H1 (cell line): ENCODE measurements around the gene ZNF804B. TPM values are rescaled to one million over a fixed set of nuclear protein-coding genes. Genes with fewer than 3 reads are reported as not detected.

Experiments used
- CTCF ChIA-PET: fragments of 300-600 bp; sonication (Branson Sonifier 250); formaldehyde crosslinking; loops from one replicate; lab custom pipeline; 2021; ENCODE audit not compliant: partially characterized antibody; lab: Charles Lee
- POLR2A ChIA-PET: fragments of 300-600 bp; sonication (Branson Sonifier 250); formaldehyde crosslinking; loops from one replicate; lab custom pipeline; 2021; ENCODE audit warnings: inconsistent platforms; ENCODE audit not compliant: partially characterized antibody; lab: Charles Lee
- DNase-seq, 2 experiments: peaks; one replicate each; pipeline versions ENCODE4 v3.0.0 to v3.0.0-alpha.2; 2010 to 2022; ENCODE audit warnings: low spot score in 2 of 2, low read depth in 1 of 2, mixed read lengths in 1 of 2
- FAIRE-seq: peaks from 2 replicates; lab custom pipeline; 2011; peaks lifted over from hg19 to GRCh38; lab: Jason Lieb, UNC
- H2AFZ ChIP-seq: 2 replicates; pipeline ENCODE4 v1.8.1; 2012; ENCODE audit warnings: low read length, inconsistent platforms
- H2AK5ac ChIP-seq: 2 replicates; pipeline ENCODE4 v1.6.1; 2013; ENCODE audit warnings: low read depth, low read length
- H2BK120ac ChIP-seq: replicated peaks from 2 replicates; pipeline ENCODE3; 2013; ENCODE audit warnings: low read depth, low read length, inconsistent platforms
- H2BK12ac ChIP-seq: 2 replicates; pipeline ENCODE4 v1.6.1; 2013; ENCODE audit warnings: low read depth, low read length
- H2BK15ac ChIP-seq: 2 replicates; pipeline ENCODE4 v1.6.1; 2013; ENCODE audit warnings: low read length
- H2BK20ac ChIP-seq: 2 replicates; pipeline ENCODE4 v1.6.1; 2013; ENCODE audit warnings: low read length
- H2BK5ac ChIP-seq: 2 replicates; pipeline ENCODE4 v1.6.1; 2013; ENCODE audit warnings: low read depth, low read length
- H3K14ac ChIP-seq: 2 replicates; pipeline ENCODE4 v1.6.1; 2013; ENCODE audit warnings: inconsistent platforms; ENCODE audit not compliant: insufficient read length
- H3K18ac ChIP-seq: 2 replicates; pipeline ENCODE4 v1.6.1; 2013; ENCODE audit warnings: low read length; ENCODE audit errors: extremely low read depth
- H3K23ac ChIP-seq: 2 replicates; pipeline ENCODE4 v1.6.1; 2013; ENCODE audit warnings: inconsistent platforms; ENCODE audit not compliant: insufficient read length
- H3K23me2 ChIP-seq: 2 replicates; pipeline ENCODE4 v1.6.1; 2013; ENCODE audit warnings: low read depth, low read length
- H3K27ac ChIP-seq: 2 replicates; pipeline ENCODE4 v1.6.1; 2011; ENCODE audit warnings: low read depth, low read length, inconsistent platforms
- H3K27me3 ChIP-seq, 4 experiments: replicated peaks in 1 of 4; 1 replicate in 1 of 4; 2 replicates in 3 of 4; pipeline versions ENCODE4 v1.6.1 to v1.8.1; 2011 to 2013; ENCODE audit warnings: low read length in 3 of 4, mild to moderate bottlenecking in 3 of 4, inconsistent platforms in 2 of 4, mixed read lengths in 2 of 4, moderate library complexity in 1 of 4; ENCODE audit not compliant: control insufficient read depth in 3 of 4, insufficient read depth in 3 of 4; ENCODE audit errors: extremely low read depth in 1 of 4
- H3K36me3 ChIP-seq, 4 experiments: 2 replicates each; pipeline versions ENCODE4 v1.6.1 to v1.8.1; 2011 to 2013; ENCODE audit warnings: mild to moderate bottlenecking in 4 of 4, low read length in 3 of 4, moderate library complexity in 2 of 4, control low read depth in 1 of 4, inconsistent platforms in 1 of 4; ENCODE audit not compliant: insufficient read depth in 4 of 4, control insufficient read depth in 2 of 4
- H3K4ac ChIP-seq: replicated peaks from 2 replicates; pipeline ENCODE3; 2013; ENCODE audit warnings: low read length, low read depth, mixed read lengths, inconsistent platforms; ENCODE audit not compliant: insufficient read length
- H3K4me1 ChIP-seq, 4 experiments: replicated peaks in 1 of 4; 1 replicate in 1 of 4; 2 replicates in 3 of 4; pipeline versions ENCODE4 v1.6.1 to v1.8.1; 2011 to 2013; ENCODE audit warnings: low read length in 3 of 4, inconsistent platforms in 2 of 4, mixed read lengths in 1 of 4; ENCODE audit not compliant: insufficient read depth in 4 of 4, control insufficient read depth in 3 of 4
- H3K4me2 ChIP-seq, 2 experiments: 2 replicates each; pipeline versions ENCODE4 v1.6.1 to v1.8.1; 2011 to 2013; ENCODE audit warnings: low read depth in 2 of 2, low read length in 2 of 2, control low read depth in 1 of 2, inconsistent platforms in 1 of 2, mild to moderate bottlenecking in 1 of 2; ENCODE audit not compliant: insufficient read depth in 1 of 2
- H3K4me3 ChIP-seq, 4 experiments: fragments of 200-600, 300-600 bp in 1 of 4; sonication (generic), shearing (Covaris generic), sonication (Bioruptor Twin) in 1 of 4; 2 replicates each; pipeline versions ENCODE4 v1.5.1 to v1.8.1; 2011 to 2016; ENCODE audit warnings: low read length in 4 of 4, low read depth in 3 of 4, control low read depth in 2 of 4, inconsistent platforms in 2 of 4, mild to moderate bottlenecking in 2 of 4, mixed read lengths in 1 of 4, moderate library complexity in 1 of 4; ENCODE audit not compliant: insufficient read depth in 2 of 4; ENCODE audit errors: extremely low read depth in 1 of 4
- H3K56ac ChIP-seq: replicated peaks from 2 replicates; pipeline ENCODE3; 2013; ENCODE audit warnings: low read depth, mild to moderate bottlenecking, mixed read lengths, low read length, inconsistent platforms; ENCODE audit not compliant: insufficient read length
- H3K79me1 ChIP-seq: 2 replicates; pipeline ENCODE4 v1.6.1; 2013; ENCODE audit warnings: low read depth, low read length, control low read depth
- H3K79me2 ChIP-seq, 2 experiments: 2 replicates each; pipeline versions ENCODE4 v1.6.1 to v1.8.1; 2012 to 2013; ENCODE audit warnings: low read length in 2 of 2, mild to moderate bottlenecking in 2 of 2, inconsistent platforms in 1 of 2; ENCODE audit not compliant: insufficient read depth in 2 of 2, control insufficient read depth in 1 of 2
- H3K9ac ChIP-seq, 4 experiments: replicated peaks in 1 of 4; 1 replicate in 1 of 4; 2 replicates in 3 of 4; pipeline versions ENCODE4 v1.6.1 to v1.8.1; 2011 to 2013; ENCODE audit warnings: low read depth in 3 of 4, low read length in 3 of 4, control low read depth in 2 of 4, mild to moderate bottlenecking in 2 of 4, moderate library complexity in 2 of 4, inconsistent platforms in 1 of 4; ENCODE audit errors: extremely low read depth in 1 of 4
- H3K9me3 ChIP-seq, 2 experiments: 2 replicates each; pipeline versions ENCODE4 v1.6.1 to v1.8.1; 2012 to 2013; ENCODE audit warnings: mild to moderate bottlenecking in 2 of 2, moderate library complexity in 2 of 2, control low read depth in 1 of 2, inconsistent platforms in 1 of 2, low read depth in 1 of 2, low read length in 1 of 2, mixed read lengths in 1 of 2; ENCODE audit not compliant: insufficient read depth in 2 of 2
- H4K20me1 ChIP-seq, 2 experiments: replicated peaks in 1 of 2; 2 replicates each; pipeline versions ENCODE3 to v1.8.1; 2011 to 2013; ENCODE audit warnings: inconsistent platforms in 2 of 2, low read length in 2 of 2, mild to moderate bottlenecking in 1 of 2; ENCODE audit not compliant: insufficient read depth in 2 of 2, control insufficient read depth in 1 of 2
- H4K5ac ChIP-seq: 2 replicates; pipeline ENCODE4 v1.6.1; 2013; ENCODE audit warnings: low read length, low read depth, mixed read lengths, inconsistent platforms; ENCODE audit not compliant: insufficient read length
- H4K8ac ChIP-seq: 2 replicates; pipeline ENCODE4 v1.8.0; 2013; ENCODE audit warnings: mild to moderate bottlenecking, moderate library complexity, low read length, inconsistent platforms; ENCODE audit not compliant: insufficient read depth; ENCODE audit errors: extremely low read depth
- H4K91ac ChIP-seq: replicated peaks from 2 replicates; pipeline ENCODE3; 2013; ENCODE audit warnings: low read length, mixed read lengths, inconsistent platforms; ENCODE audit not compliant: insufficient read length
- BACH1 ChIP-seq: IDR thresholded peaks from 2 replicates; pipeline ENCODE4 v1.6.1; 2012; ENCODE audit warnings: low read length, improper control_type of control experiment
- CHD2 ChIP-seq: IDR thresholded peaks from 2 replicates; pipeline ENCODE4 v1.6.1; 2012; ENCODE audit warnings: low read length, improper control_type of control experiment
- CTCF ChIP-seq, 3 experiments: IDR thresholded peaks; 1 replicate in 2 of 3; 2 replicates in 1 of 3; pipeline versions ENCODE4 v1.5.1 to v1.6.1; 2011; ENCODE audit warnings: low read length in 3 of 3, mild to moderate bottlenecking in 3 of 3, inconsistent platforms in 2 of 3, low read depth in 1 of 3, moderate library complexity in 1 of 3; ENCODE audit not compliant: insufficient read depth in 1 of 3; ENCODE audit errors: control extremely low read depth in 1 of 3
- EZH2 ChIP-seq: fragments of 200-600 bp; sonication (generic); IDR thresholded peaks from 2 replicates; pipeline ENCODE4 v1.7.1; 2012; ENCODE audit warnings: low read depth, mild to moderate bottlenecking, moderate library complexity, low read length, inconsistent platforms; ENCODE audit not compliant: severe bottlenecking
- GABPA ChIP-seq: IDR thresholded peaks from 2 replicates; pipeline ENCODE4 v1.6.1; 2011; ENCODE audit warnings: mild to moderate bottlenecking, low read length, moderate library complexity, borderline replicate concordance; ENCODE audit not compliant: insufficient read depth
- KDM5A ChIP-seq: fragments of 200-600 bp; IDR thresholded peaks from 2 replicates; pipeline ENCODE4 v1.7.1; 2012; ENCODE audit warnings: mild to moderate bottlenecking, low read length, inconsistent platforms, mixed read lengths
- MAFK ChIP-seq: IDR thresholded peaks from 2 replicates; pipeline ENCODE4 v1.6.1; 2012; ENCODE audit warnings: low read depth, mild to moderate bottlenecking, improper control_type of control experiment, low read length
- RFX5 ChIP-seq: IDR thresholded peaks from 2 replicates; pipeline ENCODE4 v1.6.1; 2011; ENCODE audit warnings: low read depth, low read length, improper control_type of control experiment, borderline replicate concordance
- SIN3A ChIP-seq, 2 experiments: IDR thresholded peaks in 1 of 2; conservative IDR thresholded peaks in 1 of 2; 2 replicates each; pipeline ENCODE4 v1.6.1; 2011 to 2012; ENCODE audit warnings: low read length in 2 of 2, improper control_type of control experiment in 1 of 2, low read depth in 1 of 2, mild to moderate bottlenecking in 1 of 2
- SIRT6 ChIP-seq: IDR thresholded peaks from one replicate; pipeline ENCODE4 v1.7.1; 2012; ENCODE audit warnings: low read length, inconsistent platforms
- TBP ChIP-seq: IDR thresholded peaks from 2 replicates; pipeline ENCODE4 v1.6.1; 2011; ENCODE audit warnings: low read depth, low read length, improper control_type of control experiment
- WGBS, 2 experiments: shearing (Covaris generic) in 1 of 2; methylation state at CpG; one replicate each; pipeline versions ENCODE4 v1.1.6 to v1.1.7; 2013 to 2015; ENCODE audit warnings: low lambda C conversion rate in 2 of 2, mixed read lengths in 2 of 2, inconsistent platforms in 1 of 2, low coverage in 1 of 2, missing lambda C conversion rate in 1 of 2; ENCODE audit not compliant: insufficient replicate concordance in 2 of 2, insufficient coverage in 1 of 2, insufficient read length in 1 of 2; ENCODE audit errors: extremely low coverage in 1 of 2, missing lambda C conversion rate in 1 of 2; 5-methylcytosine and 5-hydroxymethylcytosine counted together
- polyA plus RNA-seq, 7 experiments: library from polyadenylated mRNA; depleted of rRNA in 3 of 7; stranded (reverse) in 5 of 7; unstranded in 2 of 7; fragments of >200 nt in 5 of 7; fragments of 200-250 nt in 2 of 7; gene quantifications; 1 replicate in 5 of 7; 2 replicates in 1 of 7; 4 replicates in 1 of 7; pipeline versions ENCODE4 v1.2.1 to v1.2.3, GENCODE V29; 2011 to 2013; ENCODE audit warnings: missing spikeins in 2 of 7, mixed read lengths in 2 of 7
- total RNA-seq: library from RNA; stranded (reverse); fragmentation: NEBNext Ultra II Directional; extraction: Animal tissue kit (Norgen Biotek cat#: 25700); gene quantifications from 2 replicates; pipeline ENCODE4 v1.2.1, GENCODE V29; 2021

Gene ZNF804B
- total and polyA plus RNA-seq, 2 of the 8 experiments (the other 6 are each of a cell fraction or from before 2014, with no cell fraction given) = not detected

- 88% methylated on average over 2 of the region's 2 CpGs; no CpG with 5 or more reads in 1 of the 2 experiments for WGBS, 2 experiments
- no peak overlapping the region for H3K4me3 ChIP-seq
These were observed 28.3 kb downstream of the ZNF804B start for GRCh38 chr7:88787777-88788176.

More at GRCh38 chr7:88787777-88788176, 28.3 kb downstream of the ZNF804B start:
- Histone ChIP-seq H2BK5ac (no peak overlapping the region), H3K9me3 (no peaks in the 10 kb centered on the region), H2AK5ac (no peak overlapping the region), H3K23me2 (no peaks in the 10 kb centered on the region), H2BK20ac (no peak overlapping the region), H2BK120ac (no peak overlapping the region), H3K14ac (no peak overlapping the region), H3K56ac (no peak overlapping the region), H3K79me2 (no peaks in the 10 kb centered on the region), H3K23ac (no peak overlapping the region), H3K4ac (no peak overlapping the region), H3K36me3 (no peaks in the 10 kb centered on the region), H4K91ac (no peak overlapping the region), H4K8ac (no peak overlapping the region), H3K79me1 (no peaks in the 10 kb centered on the region), H3K27me3 (no peaks in the 10 kb centered on the region), H3K9ac (no peak overlapping the region), H4K5ac (no peak overlapping the region), H3K18ac (no peak overlapping the region), H2AFZ (no peak overlapping the region), H4K20me1 (no peaks in the 10 kb centered on the region), H2BK15ac (no peak overlapping the region), H2BK12ac (no peak overlapping the region), H3K27ac (no peak overlapping the region), H3K4me1 (no peaks in the 10 kb centered on the region), H3K4me2 (no peak overlapping the region)
- POLR2A ChIA-PET = no interaction called here
- FAIRE-seq = no peak
- CTCF ChIA-PET = no interaction called here
- no peak for TF ChIP-seq KDM5A
- no peak for TF ChIP-seq EZH2
- TF ChIP-seq GABPA = no peak
- TF ChIP-seq RFX5 = no peak
- no peak for TF ChIP-seq SIN3A (conservative IDR thresholded peaks at IDR 0.05 in 1 of 2, IDR thresholded peaks at IDR 0.05 in 1 of 2; ENCODE audit: low read depth in 1 of 2, low read length in 2 of 2)
- TF ChIP-seq CTCF (IDR thresholded peaks at IDR 0.05; ENCODE audit: control extremely low read depth in 1 of 3, insufficient read depth in 1 of 3, low read depth in 1 of 3, low read length in 3 of 3) = no peak
- no peak for TF ChIP-seq MAFK
- TF ChIP-seq CHD2 = no peak
- TF ChIP-seq SIRT6 = no peak
- no peak for TF ChIP-seq BACH1
- TF ChIP-seq TBP = no peak
- DNase-seq = no peak
